Ishikawa (cell line): ENCODE measurements around the gene DSTN.

Source experiments
- CEBPB ChIP-seq: IDR thresholded peaks from 2 replicates; pipeline ENCODE4 v1.6.1; 2012
- CREB1 ChIP-seq: IDR thresholded peaks from 2 replicates; pipeline ENCODE4 v1.6.1; 2012; ENCODE audit warnings: low read depth
- EGR1 ChIP-seq: IDR thresholded peaks from 2 replicates; pipeline ENCODE4 v1.6.1; 2012
- EP300 ChIP-seq: IDR thresholded peaks from 2 replicates; pipeline ENCODE4 v1.6.1; 2012; ENCODE audit warnings: borderline replicate concordance
- FOXM1 ChIP-seq: IDR thresholded peaks from 2 replicates; pipeline ENCODE4 v1.6.1; 2012; ENCODE audit warnings: low read depth, borderline replicate concordance
- MAX ChIP-seq: IDR thresholded peaks from 2 replicates; pipeline ENCODE4 v1.6.1; 2012
- NFIC ChIP-seq: IDR thresholded peaks from 2 replicates; pipeline ENCODE4 v1.6.1; 2012
- RAD21 ChIP-seq: IDR thresholded peaks from 2 replicates; pipeline ENCODE4 v1.6.1; 2012; ENCODE audit warnings: low read depth
- REST ChIP-seq: IDR thresholded peaks from 2 replicates; pipeline ENCODE4 v1.6.1; 2012; ENCODE audit warnings: low read depth, mild to moderate bottlenecking
- TAF1 ChIP-seq: IDR thresholded peaks from 2 replicates; pipeline ENCODE4 v1.6.1; 2012; ENCODE audit warnings: low read depth, mild to moderate bottlenecking
- TCF12 ChIP-seq: IDR thresholded peaks from 2 replicates; pipeline ENCODE4 v1.6.1; 2012; ENCODE audit warnings: low read depth
- TEAD4 ChIP-seq: IDR thresholded peaks from 2 replicates; pipeline ENCODE4 v1.6.1; 2012
- USF1 ChIP-seq: IDR thresholded peaks from 2 replicates; pipeline ENCODE4 v1.6.1; 2012
- YY1 ChIP-seq: IDR thresholded peaks from 2 replicates; pipeline ENCODE4 v1.6.1; 2012; ENCODE audit warnings: low read depth
- ZBTB7A ChIP-seq: IDR thresholded peaks from 2 replicates; pipeline ENCODE4 v1.6.1; 2012; ENCODE audit warnings: low read depth

Gene DSTN

GRCh38 chr20:17619351-17620093 is 49.6 kb downstream of the DSTN start:
- TF ChIP-seq EGR1 (no peak), ZBTB7A (no peak), EP300 (no peak), MAX (no peak), TCF12 (no peak), TAF1 (no peak), FOXM1 (no peak), TEAD4 (no peak), REST (no peak), RAD21 (no peak), CEBPB (no peak), YY1 (no peak), USF1 (no peak), CREB1 (no peak)

- TF ChIP-seq CREB1 (no peak), CEBPB (no peak), FOXM1 (no peak), NFIC (no peak), MAX (no peak), EP300 (no peak)
Measured at GRCh38 chr20:17620371-17621228, 50.7 kb downstream of the DSTN start.

- TF ChIP-seq ZBTB7A (no peak), REST (no peak), TCF12 (no peak), CREB1 (no peak), EGR1 (no peak), TEAD4 (no peak), YY1 (no peak), TAF1 (no peak), RAD21 (no peak), USF1 (no peak), MAX (no peak), CEBPB (no peak), NFIC (no peak), EP300 (no peak), FOXM1 (no peak)
Measured at GRCh38 chr20:17621229-17621968, 51.5 kb downstream of the DSTN start.

- TF ChIP-seq RAD21 (no peak), CEBPB (no peak), ZBTB7A (no peak), USF1 (no peak), TCF12 (no peak)
Measured at GRCh38 chr20:17622086-17622850, 52.4 kb downstream of the DSTN start.
